Measurements from ENCODE around the gene ABHD12B. TPM values are rescaled to one million over a fixed set of nuclear protein-coding genes. Genes with fewer than 3 reads are reported as not detected.
A peak's percentile ranks its signal among the peaks of the same experiment; 100 is the strongest.

The ABHD12B gene
- total and polyA plus RNA-seq, 2 of the 13 experiments (the other 11 are each of a cell fraction or from before 2014, with no cell fraction given), result not detected

GRCh38 chr14:50924236-50924635, 52.4 kb downstream of the ABHD12B start (continued):
- no peak for TF ChIP-seq ZFP37 (CRISPR knock-in tag; IDR thresholded peaks at IDR 0.05; ENCODE audit: borderline replicate concordance)

DNA sequence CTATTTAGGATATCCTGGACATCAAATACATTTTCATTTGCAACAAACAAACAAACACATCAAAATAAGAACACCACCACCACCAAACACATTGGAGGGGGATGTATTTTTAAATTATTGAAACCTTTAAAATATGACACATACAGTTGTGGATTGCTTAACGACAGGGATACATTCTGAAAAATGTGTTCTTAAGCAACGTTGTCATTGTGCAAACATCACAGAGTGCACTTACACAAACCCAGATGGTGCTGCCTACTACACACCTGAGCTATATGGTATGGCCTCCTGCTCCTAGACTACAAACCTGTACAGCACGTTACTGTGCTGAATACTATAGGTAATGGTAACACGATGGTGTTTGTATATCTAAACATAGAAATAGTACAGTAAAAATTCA, 53.0 kb downstream of the ABHD12B start:
- H3K79me2 ChIP-seq (ENCODE audit: insufficient read depth, low read length), result no peaks in the 10 kb centered on the region
- peak; percentile 53 for FAIRE-seq
- in situ Hi-C loops (cut with HindIII; ENCODE audit: extremely low pct_ligation_motif_present, low pct_unique_long_range_greater_than_20kb) (no loop called here), intact Hi-C loops (cut with micrococcal nuclease; ENCODE audit: unreplicated experiment) (no loop called here)
- ATAC-seq, result peak; percentile 21; the same call in 2 of the 3 replicates
- no peaks in the 10 kb centered on the region for H4K20me1 ChIP-seq (ENCODE audit: insufficient read depth, low read length)
- H3K36me3 ChIP-seq (replicated peaks in 1 of 2; ENCODE audit: control insufficient read depth in 1 of 2, insufficient read depth in 2 of 2, low read length in 2 of 2), result peaks cover 19 to 39% of the 10 kb centered on the region in 2 experiments
- peaks cover 42% of the 10 kb centered on the region for H3K4me1 ChIP-seq (ENCODE audit: insufficient read depth, low read length)
- H3K27me3 ChIP-seq (ENCODE audit: control insufficient read depth in 1 of 2, insufficient read depth in 2 of 2, low read length in 2 of 2), result no peaks in the 10 kb centered on the region
- no peak overlapping the region for H3K4me2 ChIP-seq (ENCODE audit: low read depth, low read length)
- DNase-seq (ENCODE audit: low spot score), result peak; percentile 47
- H3K9ac ChIP-seq (ENCODE audit: insufficient read depth, low read depth, low read length), result no peak overlapping the region
- H3K4me3 ChIP-seq (replicated peaks in 1 of 3; ENCODE audit: insufficient read depth in 1 of 3, low read depth in 2 of 3, low read length in 3 of 3), result no peak overlapping the region
- no peak overlapping the region for H3K27ac ChIP-seq (ENCODE audit: extremely low read length, insufficient read depth, low read length)
- CTCF ChIA-PET (ENCODE audit: low intra/inter-chr PET ratio, low total read pairs), result no interaction called here
- no peaks in the 10 kb centered on the region for H3K9me3 ChIP-seq (ENCODE audit: low read length)
- WGBS (ENCODE audit: low lambda C conversion rate), result 39% methylated on average over 4 of the region's 4 CpGs
- BruUV-seq (replicated peaks), result no TSS peak
- H2AFZ ChIP-seq (ENCODE audit: low read length), result no peak overlapping the region
- POLR2A ChIA-PET, result interaction anchor here (0.8 to 2.8 kb wide), 2 partner anchors 10 to 19 kb away, joined by 3 to 14 read pairs; partner anchors contain the start of gene PYGL
- no peak for TF ChIP-seq ZNF160 (CRISPR knock-in tag; IDR thresholded peaks at IDR 0.05)
- no peak for TF ChIP-seq AGO1 (IDR thresholded peaks at IDR 0.05; ENCODE audit: low read depth, low read length, poor library complexity, severe bottlenecking)
- TF ChIP-seq, protein P1, sequence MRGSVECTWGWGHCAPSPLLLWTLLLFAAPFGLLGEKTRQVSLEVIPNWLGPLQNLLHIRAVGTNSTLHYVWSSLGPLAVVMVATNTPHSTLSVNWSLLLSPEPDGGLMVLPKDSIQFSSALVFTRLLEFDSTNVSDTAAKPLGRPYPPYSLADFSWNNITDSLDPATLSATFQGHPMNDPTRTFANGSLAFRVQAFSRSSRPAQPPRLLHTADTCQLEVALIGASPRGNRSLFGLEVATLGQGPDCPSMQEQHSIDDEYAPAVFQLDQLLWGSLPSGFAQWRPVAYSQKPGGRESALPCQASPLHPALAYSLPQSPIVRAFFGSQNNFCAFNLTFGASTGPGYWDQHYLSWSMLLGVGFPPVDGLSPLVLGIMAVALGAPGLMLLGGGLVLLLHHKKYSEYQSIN (CRISPR knock-in tag; IDR thresholded peaks at IDR 0.05; ENCODE audit: borderline replicate concordance), result no peak
- no peak for TF ChIP-seq ESRRA (CRISPR knock-in tag; IDR thresholded peaks at IDR 0.05; ENCODE audit: low read depth)
- TF ChIP-seq ZNF224 (CRISPR knock-in tag; IDR thresholded peaks at IDR 0.05), result no peak
- peak; percentile 31; the same call in 1 of the 2 replicates for TF ChIP-seq FOXA3 (CRISPR knock-in tag; IDR thresholded peaks at IDR 0.05)
- TF ChIP-seq LRRFIP1 (CRISPR knock-in tag; conservative IDR thresholded peaks at IDR 0.05), result no peak
- no peak for TF ChIP-seq ZNF768 (CRISPR knock-in tag; IDR thresholded peaks at IDR 0.05)
- no peak for TF ChIP-seq NFIC (IDR thresholded peaks at IDR 0.05; ENCODE audit: low read length)
- TF ChIP-seq ZNF333 (CRISPR knock-in tag; IDR thresholded peaks at IDR 0.05; ENCODE audit: borderline replicate concordance), result no peak
- 0 out of 2 replicates have a peak, but pooled peaks have one; percentile 45 for TF ChIP-seq PRDM10 (CRISPR knock-in tag; IDR thresholded peaks at IDR 0.05; ENCODE audit: low read depth)
- TF ChIP-seq REXO4 (CRISPR knock-in tag; IDR thresholded peaks at IDR 0.05; ENCODE audit: borderline replicate concordance), result no peak
- TF ChIP-seq, protein P2, sequence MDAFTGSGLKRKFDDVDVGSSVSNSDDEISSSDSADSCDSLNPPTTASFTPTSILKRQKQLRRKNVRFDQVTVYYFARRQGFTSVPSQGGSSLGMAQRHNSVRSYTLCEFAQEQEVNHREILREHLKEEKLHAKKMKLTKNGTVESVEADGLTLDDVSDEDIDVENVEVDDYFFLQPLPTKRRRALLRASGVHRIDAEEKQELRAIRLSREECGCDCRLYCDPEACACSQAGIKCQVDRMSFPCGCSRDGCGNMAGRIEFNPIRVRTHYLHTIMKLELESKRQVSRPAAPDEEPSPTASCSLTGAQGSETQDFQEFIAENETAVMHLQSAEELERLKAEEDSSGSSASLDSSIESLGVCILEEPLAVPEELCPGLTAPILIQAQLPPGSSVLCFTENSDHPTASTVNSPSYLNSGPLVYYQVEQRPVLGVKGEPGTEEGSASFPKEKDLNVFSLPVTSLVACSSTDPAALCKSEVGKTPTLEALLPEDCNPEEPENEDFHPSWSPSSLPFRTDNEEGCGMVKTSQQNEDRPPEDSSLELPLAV (CRISPR knock-in tag; conservative IDR thresholded peaks at IDR 0.05; ENCODE audit: low read depth), result no peak
